GM18858 (cell line): ENCODE measurements around the gene FAM219B.

Source experiments
- ATAC-seq: cut with Tn5 transposase; IDR thresholded peaks from one replicate; pipeline ENCODE4 v1.9.1; 2021; ENCODE audit not compliant: unreplicated experiment

The FAM219B gene

GRCh38 chr15:74851960-74852359 is 54.7 kb downstream of the FAM219B start:
- no peak for ATAC-seq

GRCh38 chr15:74850393-74850792 is 56.3 kb downstream of the FAM219B start:
- no peak for ATAC-seq
